Mononuclear cell (primary cell): ENCODE data around the gene ZNF800. TPM values are rescaled to one million over a fixed set of nuclear protein-coding genes. Genes with fewer than 3 reads are reported as not detected.
A peak's percentile ranks its signal among the peaks of the same experiment; 100 is the strongest.
"Not testable (repeated sequence)": the region's sequence is repeated elsewhere in the genome, so short reads cannot be mapped to it uniquely, and the experiment has no call there.

ENCODE experiments used
- H3K27me3 ChIP-seq: 2 replicates; pipeline ENCODE4 v1.6.0; 2011; ENCODE audit warnings: low read length, control low read depth; ENCODE audit not compliant: insufficient read depth
- H3K4me1 ChIP-seq: 2 replicates; pipeline ENCODE4 v1.5.1; 2011; ENCODE audit warnings: mild to moderate bottlenecking, low read length, control low read depth; ENCODE audit not compliant: insufficient read depth
- H3K4me3 ChIP-seq: 2 replicates; pipeline ENCODE4 v1.5.1; 2011; ENCODE audit warnings: mild to moderate bottlenecking, low read length, moderate library complexity
- H3K9me3 ChIP-seq: 2 replicates; pipeline ENCODE4 v1.5.1; 2011; ENCODE audit warnings: low read depth, mild to moderate bottlenecking, control low read depth, low read length
- total RNA-seq: library from RNA; depleted of rRNA; stranded (reverse); fragments of >200 nt; gene quantifications from one replicate; pipeline ENCODE4 v1.2.3, GENCODE V29; 2012

Gene ZNF800
- total RNA-seq, 1 donor, result 91.0 TPM

DNA sequence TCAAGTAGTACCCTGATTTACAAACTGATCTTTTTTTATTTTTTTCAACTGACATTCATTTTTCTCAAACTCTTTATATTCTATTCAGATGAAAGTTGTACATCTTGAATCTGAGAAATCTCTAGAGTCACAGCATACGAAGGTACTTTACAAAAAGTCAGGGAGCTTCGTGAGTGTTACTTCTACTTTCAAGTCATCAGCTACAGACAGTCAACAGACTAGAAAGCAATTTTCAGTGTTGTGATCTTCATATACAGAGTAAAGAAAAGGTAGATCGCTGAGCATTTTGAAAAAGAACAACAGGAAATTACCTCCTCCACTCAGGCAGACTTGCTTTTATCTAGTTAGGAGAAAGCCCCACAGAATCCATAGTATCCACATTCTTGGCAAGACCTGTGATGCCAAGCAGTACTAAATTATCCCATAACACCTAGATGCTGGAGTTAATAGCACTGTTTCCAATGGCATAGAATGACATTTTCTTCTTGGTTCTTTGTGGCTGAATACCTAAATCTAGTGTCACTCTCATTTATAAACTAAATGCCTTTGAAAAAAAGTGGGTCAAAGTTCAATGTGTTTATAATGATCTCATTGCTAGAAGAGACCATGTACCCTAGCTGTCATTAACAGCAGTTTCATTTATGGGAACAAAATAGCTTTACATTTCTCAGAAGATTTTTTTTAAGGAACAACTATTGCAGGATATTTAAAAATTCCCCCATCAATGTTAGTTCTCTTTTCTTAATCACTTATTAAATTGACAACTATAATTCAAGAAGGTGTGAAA is 12.0 kb upstream of the ZNF800 start:
- no peaks in the 10 kb centered on the region for H3K4me1 ChIP-seq
- H3K27me3 ChIP-seq, result peaks cover 15% of the 10 kb centered on the region

DNA sequence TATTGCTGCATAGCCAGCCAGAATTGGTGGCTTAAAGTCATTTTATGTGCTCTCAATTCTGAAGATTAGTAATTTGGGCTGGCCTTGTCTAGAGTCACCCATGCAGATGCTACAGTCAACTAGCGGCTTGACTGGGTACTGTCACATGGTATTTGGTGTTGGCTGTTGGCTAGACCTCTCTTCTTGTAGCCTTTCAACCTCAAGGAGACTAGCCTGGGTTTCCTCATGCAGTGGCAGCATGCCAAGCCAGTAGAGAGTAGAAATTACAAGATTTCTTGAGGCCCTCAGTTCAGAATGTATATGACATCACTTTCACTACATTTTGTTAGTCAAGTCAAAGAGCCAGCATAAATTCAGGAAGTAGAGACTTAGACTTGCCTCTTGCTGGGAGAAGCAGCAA is 3.7 kb upstream of the ZNF800 start:
- no peaks in the 10 kb centered on the region for H3K9me3 ChIP-seq
- peaks cover 4% of the 10 kb centered on the region for H3K27me3 ChIP-seq
- H3K4me3 ChIP-seq, result no peak overlapping the region

More for the DNA sequence above, 12.0 kb upstream of the ZNF800 start:
- no peak overlapping the region for H3K4me3 ChIP-seq
- H3K9me3 ChIP-seq, result no peaks in the 10 kb centered on the region

DNA sequence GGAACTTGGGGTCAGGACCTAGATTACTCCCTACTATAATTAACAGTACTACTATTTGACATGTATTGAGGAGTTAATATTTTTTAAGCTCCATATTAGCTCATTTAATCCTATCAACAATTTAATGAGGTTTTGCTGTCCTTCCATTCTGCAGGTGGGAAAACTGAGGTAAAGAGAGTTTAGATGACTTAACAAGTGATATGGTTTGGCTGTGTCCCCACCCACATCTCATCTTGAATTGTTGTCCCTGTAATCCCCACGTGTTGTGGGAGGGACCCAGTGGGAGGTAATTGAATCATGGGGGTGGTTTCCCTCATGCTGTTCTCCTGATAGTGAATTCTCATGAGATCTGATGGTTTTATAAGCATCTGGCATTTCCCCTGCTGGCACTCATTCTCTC is 2.6 kb upstream of the ZNF800 start:
- not testable (repeated sequence) for H3K9me3 ChIP-seq, H3K4me3 ChIP-seq, H3K27me3 ChIP-seq
- peaks cover 17% of the 10 kb centered on the region for H3K4me1 ChIP-seq

More for the DNA sequence above, 3.7 kb upstream of the ZNF800 start:
- H3K4me1 ChIP-seq, result peaks cover 15% of the 10 kb centered on the region

DNA sequence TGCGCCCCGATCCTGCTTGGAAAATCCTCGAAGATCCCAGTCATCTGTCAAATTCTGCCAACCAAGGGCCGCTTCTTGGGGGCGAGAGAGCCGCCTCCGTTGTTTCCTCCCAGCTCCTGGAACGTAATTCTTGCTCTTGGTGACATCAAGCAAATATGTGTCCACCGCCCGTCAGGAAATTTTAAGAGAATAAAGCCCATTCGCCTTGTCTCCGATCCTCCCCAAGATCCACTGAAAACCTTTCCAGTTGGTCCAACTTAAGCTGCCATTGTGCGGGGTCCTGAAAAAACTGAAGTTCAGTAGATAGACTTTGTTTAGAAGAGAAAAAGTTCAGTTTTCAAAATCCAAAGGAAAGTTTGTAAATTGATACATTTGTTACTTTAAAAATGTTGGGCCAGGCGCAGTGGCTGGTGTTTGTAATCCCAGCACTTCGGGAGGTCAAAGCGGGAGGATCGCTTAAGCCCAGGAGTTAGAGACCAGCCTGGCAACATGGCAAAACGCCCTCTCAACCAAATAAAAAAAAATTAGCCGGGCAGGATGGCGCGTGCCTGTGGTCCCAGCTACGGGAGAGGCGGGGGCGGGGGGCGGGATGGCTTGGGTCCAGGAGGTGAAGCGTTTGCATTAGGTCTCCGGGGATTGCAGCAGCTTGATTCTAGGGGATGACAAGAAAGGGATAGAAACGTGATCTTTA is 1.0 kb upstream of the ZNF800 start:
- H3K4me3 ChIP-seq, result peak overlapping the region; percentile 93
- H3K27me3 ChIP-seq, result no peaks in the 10 kb centered on the region
- no peaks in the 10 kb centered on the region for H3K9me3 ChIP-seq
- H3K4me1 ChIP-seq, result peaks cover 21% of the 10 kb centered on the region

GRCh38 chr7:127392182-127392565 is 334 bp downstream of the ZNF800 start:
- Histone ChIP-seq H3K27me3 (no peaks in the 10 kb centered on the region), H3K4me1 (peaks cover 27% of the 10 kb centered on the region), H3K9me3 (no peaks in the 10 kb centered on the region), H3K4me3 (peak overlapping the region; percentile 93)

DNA sequence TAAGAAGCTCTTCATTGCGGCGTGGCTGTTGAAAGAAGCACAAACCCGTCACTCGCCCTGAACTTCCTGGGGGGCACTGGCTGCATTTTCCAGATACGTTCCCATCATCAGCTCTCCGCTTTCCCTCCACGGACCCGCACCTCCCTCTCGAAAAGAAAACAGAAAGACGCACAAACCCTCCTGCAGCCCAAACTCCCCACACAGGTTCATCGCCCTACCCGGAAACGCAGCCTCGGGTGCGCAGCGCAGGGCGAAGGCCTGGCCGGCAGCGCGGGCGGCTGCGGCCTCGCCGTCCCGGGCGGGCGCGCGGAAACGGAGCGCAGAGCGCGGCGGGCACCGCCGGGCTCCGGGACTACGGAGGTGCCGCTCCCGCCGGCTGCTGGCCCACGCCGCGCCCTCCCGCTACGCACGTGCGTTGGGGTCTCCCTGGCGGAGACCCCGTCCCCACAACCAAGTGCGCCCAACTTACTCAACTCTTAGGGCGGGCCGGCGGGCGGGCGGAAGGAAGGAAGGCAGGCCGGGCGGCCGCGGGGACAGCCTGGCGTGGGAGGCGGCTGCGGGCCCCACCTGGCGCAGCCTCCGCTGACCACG is 822 bp downstream of the ZNF800 start:
- H3K9me3 ChIP-seq, result no peaks in the 10 kb centered on the region
- no peaks in the 10 kb centered on the region for H3K27me3 ChIP-seq
- H3K4me3 ChIP-seq, result peak overlapping the region; percentile 93
- peaks cover 28% of the 10 kb centered on the region for H3K4me1 ChIP-seq

GRCh38 chr7:127390817-127391590 is 1.5 kb downstream of the ZNF800 start:
- Histone ChIP-seq H3K27me3 (no peaks in the 10 kb centered on the region), H3K4me1 (peaks cover 28% of the 10 kb centered on the region), H3K9me3 (no peaks in the 10 kb centered on the region), H3K4me3 (peak overlapping the region; percentile 93)

DNA sequence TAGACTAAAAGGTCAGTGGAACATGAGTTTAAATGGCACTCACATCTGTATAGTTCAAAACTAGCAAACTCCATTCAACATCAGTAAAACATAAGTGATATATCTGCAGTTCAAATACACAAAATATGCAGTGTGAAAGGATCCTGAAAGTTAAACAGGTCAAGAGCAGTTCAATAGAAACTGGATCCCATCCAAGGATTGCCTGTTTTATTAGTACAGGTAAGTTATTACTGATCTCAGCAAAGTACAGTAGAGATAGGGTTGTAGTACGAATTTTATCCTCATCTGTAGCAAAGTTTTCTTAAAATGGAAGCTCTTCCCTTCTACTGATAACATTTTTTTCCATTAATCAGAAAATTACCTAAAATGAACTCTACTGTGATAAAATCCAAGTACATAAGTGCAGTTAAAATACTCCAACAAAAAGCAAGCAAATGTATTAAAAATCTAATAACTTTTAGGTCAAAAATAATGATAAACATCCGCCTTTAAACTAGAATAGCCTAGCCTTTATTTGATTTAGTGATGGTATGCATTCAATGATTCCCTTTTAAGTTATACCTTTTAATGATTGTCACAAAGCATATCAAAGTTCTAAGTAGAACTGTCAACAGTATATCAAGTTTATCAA is 2.2 kb downstream of the ZNF800 start:
- Histone ChIP-seq H3K4me1 (peaks cover 28% of the 10 kb centered on the region), H3K4me3 (no peak overlapping the region), H3K9me3 (no peaks in the 10 kb centered on the region), H3K27me3 (no peaks in the 10 kb centered on the region)

GRCh38 chr7:127389321-127389720 is 3.2 kb downstream of the ZNF800 start:
- no peaks in the 10 kb centered on the region for H3K27me3 ChIP-seq
- peaks cover 28% of the 10 kb centered on the region for H3K4me1 ChIP-seq
- H3K4me3 ChIP-seq, result no peak overlapping the region
- no peaks in the 10 kb centered on the region for H3K9me3 ChIP-seq

- H3K4me1 ChIP-seq, result peaks cover 20% of the 10 kb centered on the region
- H3K9me3 ChIP-seq, result no peaks in the 10 kb centered on the region
- H3K27me3 ChIP-seq, result no peaks in the 10 kb centered on the region
- no peak overlapping the region for H3K4me3 ChIP-seq
Observed at GRCh38 chr7:127387974-127388373, 4.5 kb downstream of the ZNF800 start.

GRCh38 chr7:127383123-127383835 is 9.2 kb downstream of the ZNF800 start:
- Histone ChIP-seq H3K27me3 (no peaks in the 10 kb centered on the region), H3K9me3 (no peaks in the 10 kb centered on the region), H3K4me3 (no peak overlapping the region), H3K4me1 (peaks cover 14% of the 10 kb centered on the region)

DNA sequence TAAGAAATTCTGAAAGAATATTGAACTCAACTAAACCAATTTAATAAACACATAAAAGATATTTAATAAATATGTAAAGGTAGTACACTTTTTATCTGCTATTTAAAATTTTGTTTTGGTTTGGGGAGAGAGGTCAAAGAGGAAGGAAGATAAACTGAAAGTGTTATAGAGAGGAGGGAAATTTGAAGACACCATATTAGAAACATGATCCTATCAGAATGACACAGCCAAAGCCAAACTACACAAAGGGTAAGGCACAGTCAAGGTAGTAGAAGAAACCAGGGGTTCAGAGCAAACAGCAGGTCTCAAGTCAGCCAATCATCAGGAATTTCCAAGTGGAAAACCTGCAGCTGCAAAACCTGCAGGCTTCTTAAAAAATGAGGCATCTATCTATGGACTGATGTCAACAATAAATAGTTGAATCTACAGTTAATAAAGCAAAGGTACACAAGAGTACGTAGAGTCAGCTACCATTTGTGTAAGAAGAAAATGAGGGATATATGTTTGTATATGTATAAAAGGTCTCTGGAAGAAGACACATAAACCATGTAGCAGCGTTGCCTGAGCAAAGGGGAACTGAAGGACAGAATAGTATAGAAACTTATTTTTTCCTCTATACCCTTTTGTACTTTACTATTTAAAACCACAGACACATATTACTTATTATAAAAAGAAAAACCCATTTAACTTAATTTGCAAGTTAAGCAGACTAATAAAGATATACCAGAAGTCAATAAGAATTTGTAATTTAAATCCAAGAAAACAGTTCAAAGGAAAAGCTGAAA is 10.0 kb downstream of the ZNF800 start:
- Histone ChIP-seq H3K4me1 (peaks cover 12% of the 10 kb centered on the region), H3K9me3 (no peaks in the 10 kb centered on the region), H3K4me3 (no peak overlapping the region), H3K27me3 (no peaks in the 10 kb centered on the region)

- Histone ChIP-seq H3K4me3 (no peak overlapping the region), H3K4me1 (peaks cover 8% of the 10 kb centered on the region), H3K27me3 (no peaks in the 10 kb centered on the region), H3K9me3 (no peaks in the 10 kb centered on the region)
Observed at GRCh38 chr7:127380479-127380878, 12.0 kb downstream of the ZNF800 start.
